B cell (primary cell): ENCODE data around the gene GOLGA8A. TPM values are rescaled to one million over a fixed set of nuclear protein-coding genes. Genes with fewer than 3 reads are reported as not detected.

ENCODE experiments used
- ATAC-seq: fragments of 200-7000 bp; cut with Tn5 transposase; one replicate; pipeline ENCODE4 v1.10.0; 2021; ENCODE audit warnings: low read depth, mild to moderate bottlenecking, moderate number of reproducible peaks, moderate library complexity
- CTCF ChIA-PET: fragments of 350-600 bp; sonication (Branson Sonifier 250); formaldehyde crosslinking; loops from one replicate; lab custom pipeline; 2021; ENCODE audit warnings: antibody characterized with exemption, inconsistent platforms; lab: Charles Lee
- POLR2A ChIA-PET: fragments of 350-600 bp; sonication (Branson Sonifier 250); formaldehyde crosslinking; loops from one replicate; lab custom pipeline; 2021; ENCODE audit warnings: antibody characterized with exemption; lab: Charles Lee
- DNase-seq: peaks from one replicate; pipeline ENCODE4 v3.0.0; 2013
- H2AFZ ChIP-seq: 2 replicates; pipeline ENCODE4 v1.6.1; 2012; ENCODE audit warnings: mild to moderate bottlenecking, low read depth, low read length; ENCODE audit not compliant: insufficient read depth, poor library complexity, severe bottlenecking
- H3K27ac ChIP-seq, 2 donors: 1 replicate in 1 of 2; 2 replicates in 1 of 2; pipeline ENCODE4 v1.5.1; 2012 to 2013; ENCODE audit warnings: low read length in 2 of 2, mild to moderate bottlenecking in 2 of 2, moderate library complexity in 1 of 2
- H3K27me3 ChIP-seq, 4 experiments: fragments of 200-600 bp in 1 of 4; sonication (generic) in 1 of 4; replicated peaks in 1 of 4; 1 replicate in 2 of 4; 2 replicates in 2 of 4; pipeline versions ENCODE4 v1.6.1 to v1.7.0; 2013 to 2016; ENCODE audit warnings: low read length in 3 of 4, mild to moderate bottlenecking in 2 of 4, mixed read lengths in 1 of 4, moderate library complexity in 1 of 4; ENCODE audit not compliant: insufficient read depth in 4 of 4, control insufficient read depth in 3 of 4; ENCODE audit errors: control extremely low read depth in 1 of 4
- H3K36me3 ChIP-seq, 2 experiments: replicated peaks in 1 of 2; 1 replicate in 1 of 2; 2 replicates in 1 of 2; pipeline versions ENCODE4 v1.6.1 to v1.7.1; 2013; ENCODE audit warnings: low read length in 1 of 2; ENCODE audit not compliant: insufficient read depth in 2 of 2, control insufficient read depth in 1 of 2; ENCODE audit errors: control extremely low read depth in 1 of 2, extremely low read depth in 1 of 2
- H3K4me1 ChIP-seq, 2 donors: fragments of 200-600 bp in 1 of 2; sonication (generic) in 1 of 2; 1 replicate in 1 of 2; 2 replicates in 1 of 2; pipeline versions ENCODE4 v1.5.1 to v1.6.1; 2013 to 2017; ENCODE audit warnings: low read length in 2 of 2; ENCODE audit not compliant: control insufficient read depth in 2 of 2, insufficient read depth in 2 of 2
- H3K4me2 ChIP-seq: replicated peaks from 2 replicates; pipeline ENCODE3; 2012; ENCODE audit warnings: mild to moderate bottlenecking, low read depth, low read length; ENCODE audit not compliant: poor library complexity, severe bottlenecking
- H3K4me3 ChIP-seq, 5 experiments: fragments of 200-600 bp in 1 of 5; sonication (generic) in 1 of 5; 1 replicate in 3 of 5; 2 replicates in 2 of 5; pipeline versions ENCODE4 v1.5.1 to v1.7.0; 2011 to 2016; ENCODE audit warnings: low read length in 4 of 5, mild to moderate bottlenecking in 4 of 5, low read depth in 2 of 5, control low read depth in 1 of 5, moderate library complexity in 1 of 5; ENCODE audit not compliant: insufficient read depth in 1 of 5; ENCODE audit errors: control extremely low read depth in 1 of 5, extremely low read depth in 1 of 5
- H3K79me2 ChIP-seq: fragments of 200-600 bp; sonication (generic); one replicate; pipeline ENCODE4 v1.6.0; 2016; ENCODE audit warnings: low read length; ENCODE audit not compliant: control insufficient read depth, insufficient read depth
- H3K9ac ChIP-seq: fragments of 200-600 bp; sonication (generic); 2 replicates; pipeline ENCODE4 v1.6.1; 2017; ENCODE audit warnings: mild to moderate bottlenecking, low read length, moderate library complexity
- H3K9me3 ChIP-seq, 3 donors: one replicate each; pipeline versions ENCODE4 v1.6.1 to v1.7.1; 2013; ENCODE audit warnings: low read length in 2 of 3; ENCODE audit not compliant: control insufficient read depth in 2 of 3, insufficient read depth in 1 of 3; ENCODE audit errors: control extremely low read depth in 1 of 3
- H4K20me1 ChIP-seq: 2 replicates; pipeline ENCODE4 v1.6.0; 2012; ENCODE audit warnings: mild to moderate bottlenecking, low read length; ENCODE audit not compliant: insufficient read depth, control insufficient read depth, poor library complexity, severe bottlenecking
- H3K27ac Mint-ChIP-seq: one replicate; pipeline ENCODE4 v1.8.0; 2021; ENCODE audit warnings: mixed read lengths
- H3K27me3 Mint-ChIP-seq: one replicate; pipeline ENCODE4 v1.8.0; 2021; ENCODE audit warnings: mixed read lengths
- H3K4me1 Mint-ChIP-seq: one replicate; pipeline ENCODE4 v1.8.0; 2021; ENCODE audit warnings: mixed read lengths
- H3K4me3 Mint-ChIP-seq: one replicate; pipeline ENCODE4 v1.8.0; 2021; ENCODE audit warnings: mixed read lengths
- H3K9me3 Mint-ChIP-seq: one replicate; pipeline ENCODE4 v1.8.0; 2022; ENCODE audit warnings: mixed read lengths; ENCODE audit not compliant: insufficient read depth
- CTCF ChIP-seq: fragments of 200-600 bp; IDR thresholded peaks from one replicate; pipeline ENCODE4 v1.8.0; 2022; ENCODE audit warnings: antibody characterized with exemption, mild to moderate bottlenecking
- EZH2 ChIP-seq: IDR thresholded peaks from 2 replicates; pipeline ENCODE4 v1.6.1; 2012; ENCODE audit warnings: borderline replicate concordance, low read depth, mild to moderate bottlenecking, moderate library complexity, low read length; ENCODE audit not compliant: insufficient read depth, poor library complexity, severe bottlenecking
- WGBS: methylation state at CpG from one replicate; pipeline ENCODE4 v1.1.5; 2013; ENCODE audit warnings: missing lambda C conversion rate; ENCODE audit not compliant: insufficient coverage; 5-methylcytosine and 5-hydroxymethylcytosine counted together
- intact Hi-C: fragments of 100-400 bp; cut with micrococcal nuclease; formaldehyde crosslinking; loops from one replicate; pipeline ENCODE4 v1.10.0; 2022
- polyA minus RNA-seq: library from RNA; depleted of rRNA, polyadenylated mRNA; stranded (reverse); fragments of >200 nt; gene quantifications from 2 replicates; pipeline ENCODE4 v1.2.3, GENCODE V29; 2012
- polyA plus RNA-seq: library from polyadenylated mRNA; depleted of rRNA; stranded (reverse); fragments of >200 nt; gene quantifications from 2 replicates; pipeline ENCODE4 v1.2.3, GENCODE V29; 2012
- total RNA-seq, 2 donors: library from RNA; stranded (reverse); fragments of 120-200 nt in 1 of 2; gene quantifications; 1 replicate in 1 of 2; 2 replicates in 1 of 2; pipeline versions ENCODE4 v1.2.3 to v1.2.4, GENCODE V29; 2013 to 2022

Gene GOLGA8A
- 248 and 252 TPM in 2 replicates for total RNA-seq
- 74.0 TPM for total RNA-seq (2013)
- 114 and 156 TPM in 2 replicates for polyA plus RNA-seq
- polyA minus RNA-seq, result 23.2 and 29.5 TPM in 2 replicates

- Histone ChIP-seq H3K4me1 (peaks cover 5 to 6% of the 10 kb centered on the region in 2 donors), H2AFZ (peak within 1 kb of the TSS; percentile 68), H3K36me3 (no peaks in the 10 kb centered on the region), H3K9ac (peak within 1 kb of the TSS; percentile 47), H4K20me1 (no peaks in the 10 kb centered on the region), H3K27ac (no peak within 1 kb of the TSS), H3K79me2 (no peaks in the 10 kb centered on the region), H3K4me2 (peak within 1 kb of the TSS; percentile 68), H3K4me3 (peak within 1 kb of the TSS in 4 of 5 experiments; percentile 46 to 61 (median 59)), H3K27me3 (no peaks in the 10 kb centered on the region), H3K9me3 (peaks cover 0 to 1% (median 0%) of the 10 kb centered on the region in 3 donors)
- Mint-ChIP-seq H3K27ac (peak within 1 kb of the TSS; percentile 93), H3K27me3 (no peaks in the 10 kb centered on the region), H3K9me3 (no peaks in the 10 kb centered on the region), H3K4me3 (peak within 1 kb of the TSS; percentile 92), H3K4me1 (peaks cover 7% of the 10 kb centered on the region)
- peak; percentile 68 for DNase-seq
- TF ChIP-seq CTCF, result no peak
- whole genome bisulfite sequencing, result under 1% methylated on average over 30 of the region's 33 CpGs
- intact Hi-C loops, result loop anchor here (5.0 kb wide), 1 partner anchor 550 kb away; the partner anchor contains the start of gene ZNF770
- peak; percentile 84 for ATAC-seq
- ChIA-PET CTCF (interaction anchor here (1.4 kb wide), 1 partner anchor 228 kb away, joined by 3 read pairs; the partner anchor contains the start of gene KATNBL1), POLR2A (interaction anchor here (0.7 kb wide), 1 partner anchor 401 kb away, joined by 3 read pairs; no protein-coding TSS in a partner anchor)
These were observed at the start of gene GOLGA8A for GRCh38 chr15:34437687-34438086. TSS of gene GOLGA8A (minus strand) at chr15:34437808. CDS start at chr15:34389691, 48,117 bp downstream.

- Mint-ChIP-seq H3K27ac (no peak overlapping the region), H3K9me3 (no peaks in the 10 kb centered on the region), H3K4me3 (no peak overlapping the region), H3K4me1 (no peaks in the 10 kb centered on the region), H3K27me3 (peaks cover 30% of the 10 kb centered on the region)
- intact Hi-C loops, result no loop called here
- DNase-seq (no peak), ATAC-seq (no peak)
- H3K27me3 ChIP-seq, result peaks cover 0 to 4% (median 0%) of the 10 kb centered on the region in 4 experiments
- no peaks in the 10 kb centered on the region for H3K36me3 ChIP-seq
- no peaks in the 10 kb centered on the region for H3K9me3 ChIP-seq
- TF ChIP-seq CTCF (no peak), EZH2 (no peak)
- WGBS, result 78% methylated on average over 2 of the region's 3 CpGs
- H3K4me3 ChIP-seq, result no peak overlapping the region
- ChIA-PET CTCF (no interaction called here), POLR2A (no interaction called here)
- H3K79me2 ChIP-seq, result no peaks in the 10 kb centered on the region
- no peak overlapping the region for H3K4me2 ChIP-seq
- no peak overlapping the region for H3K27ac ChIP-seq
- no peak overlapping the region for H3K9ac ChIP-seq
- H3K4me1 ChIP-seq, result no peaks in the 10 kb centered on the region
- no peak overlapping the region for H2AFZ ChIP-seq
- no peaks in the 10 kb centered on the region for H4K20me1 ChIP-seq
These were observed 46.0 kb upstream of the GOLGA8A start for GRCh38 chr15:34483644-34484043.
